Gastrocnemius medialis (tissue), 4 donors: ENCODE results near the gene VWC2.

Source experiments
- POLR2A ChIP-seq, 2 donors: fragments of 450-650 bp; IDR thresholded peaks; one replicate each; pipeline ENCODE4 v1.6.1; 2017; ENCODE audit warnings: antibody characterized with exemption in 2 of 2, mild to moderate bottlenecking in 2 of 2, moderate library complexity in 2 of 2
- TF ChIP-seq, protein P1 (sequence below), 5 experiments: fragments of 450-650 bp in 3 of 5; fragments of 200-600 bp in 2 of 5; sonication (generic) in 2 of 5; IDR thresholded peaks in 4 of 5; conservative IDR thresholded peaks in 1 of 5; 1 replicate in 4 of 5; 2 replicates in 1 of 5; pipeline ENCODE4 v1.5.1; 2016 to 2019; ENCODE audit warnings: antibody characterized with exemption in 5 of 5, mild to moderate bottlenecking in 3 of 5, moderate library complexity in 3 of 5

GRCh38 chr7:49911909-49912308 lies 138.5 kb downstream of the VWC2 start:
- TF ChIP-seq, protein P1, sequence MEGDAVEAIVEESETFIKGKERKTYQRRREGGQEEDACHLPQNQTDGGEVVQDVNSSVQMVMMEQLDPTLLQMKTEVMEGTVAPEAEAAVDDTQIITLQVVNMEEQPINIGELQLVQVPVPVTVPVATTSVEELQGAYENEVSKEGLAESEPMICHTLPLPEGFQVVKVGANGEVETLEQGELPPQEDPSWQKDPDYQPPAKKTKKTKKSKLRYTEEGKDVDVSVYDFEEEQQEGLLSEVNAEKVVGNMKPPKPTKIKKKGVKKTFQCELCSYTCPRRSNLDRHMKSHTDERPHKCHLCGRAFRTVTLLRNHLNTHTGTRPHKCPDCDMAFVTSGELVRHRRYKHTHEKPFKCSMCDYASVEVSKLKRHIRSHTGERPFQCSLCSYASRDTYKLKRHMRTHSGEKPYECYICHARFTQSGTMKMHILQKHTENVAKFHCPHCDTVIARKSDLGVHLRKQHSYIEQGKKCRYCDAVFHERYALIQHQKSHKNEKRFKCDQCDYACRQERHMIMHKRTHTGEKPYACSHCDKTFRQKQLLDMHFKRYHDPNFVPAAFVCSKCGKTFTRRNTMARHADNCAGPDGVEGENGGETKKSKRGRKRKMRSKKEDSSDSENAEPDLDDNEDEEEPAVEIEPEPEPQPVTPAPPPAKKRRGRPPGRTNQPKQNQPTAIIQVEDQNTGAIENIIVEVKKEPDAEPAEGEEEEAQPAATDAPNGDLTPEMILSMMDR (IDR thresholded peaks at IDR 0.05 in 4 of 5, conservative IDR thresholded peaks at IDR 0.05 in 1 of 5): no peak
- no peak for TF ChIP-seq POLR2A (IDR thresholded peaks at IDR 0.05)
